Skeletal muscle cell (primary cell): ENCODE measurements around the gene FH.

Experiments
- DNase-seq: peaks from one replicate; pipeline ENCODE4 v3.0.0-alpha.2; 2010; ENCODE audit warnings: low read depth
- H3K4me3 ChIP-seq: 2 replicates; pipeline ENCODE4 v1.5.1; 2011; ENCODE audit warnings: low read depth, mild to moderate bottlenecking, control low read depth, low read length, moderate library complexity

FH gene

GRCh38 chr1:241470361-241470760, 49.2 kb downstream of the FH start:
- DNase-seq: no peak
- no peak overlapping the region for H3K4me3 ChIP-seq

GRCh38 chr1:241465673-241466072, 53.9 kb downstream of the FH start:
- DNase-seq: no peak
- H3K4me3 ChIP-seq: no peak overlapping the region

DNA sequence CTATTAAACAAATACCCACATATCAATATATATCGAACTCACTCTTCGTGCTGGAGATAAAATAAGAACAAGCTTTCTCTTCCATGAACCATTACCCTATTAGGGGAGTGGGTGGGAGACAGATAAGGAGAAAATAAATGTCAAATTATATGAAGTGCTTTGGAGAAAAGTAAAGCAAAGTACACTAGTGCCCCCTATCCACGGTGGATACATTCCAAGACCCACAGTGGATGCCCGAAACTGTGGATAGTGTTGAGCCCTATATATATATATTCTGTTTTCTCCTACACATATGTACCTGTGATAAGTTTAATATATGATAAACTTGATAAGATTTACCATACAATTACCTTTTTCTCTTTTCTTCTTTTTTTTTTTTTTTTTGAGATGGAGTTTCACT, 54.6 kb downstream of the FH start:
- DNase-seq: no peak
- no peak overlapping the region for H3K4me3 ChIP-seq

- no peak overlapping the region for H3K4me3 ChIP-seq
- DNase-seq: no peak
Measured at GRCh38 chr1:241462391-241462790, 57.2 kb downstream of the FH start.

GRCh38 chr1:241460098-241460873, 59.3 kb downstream of the FH start:
- no peak overlapping the region for H3K4me3 ChIP-seq
- DNase-seq: no peak

GRCh38 chr1:241459186-241459802, 60.3 kb downstream of the FH start:
- H3K4me3 ChIP-seq: no peak overlapping the region
- DNase-seq: no peak

- DNase-seq: no peak
- H3K4me3 ChIP-seq: no peak overlapping the region
Measured at GRCh38 chr1:241457421-241457820, 62.1 kb downstream of the FH start.

DNA sequence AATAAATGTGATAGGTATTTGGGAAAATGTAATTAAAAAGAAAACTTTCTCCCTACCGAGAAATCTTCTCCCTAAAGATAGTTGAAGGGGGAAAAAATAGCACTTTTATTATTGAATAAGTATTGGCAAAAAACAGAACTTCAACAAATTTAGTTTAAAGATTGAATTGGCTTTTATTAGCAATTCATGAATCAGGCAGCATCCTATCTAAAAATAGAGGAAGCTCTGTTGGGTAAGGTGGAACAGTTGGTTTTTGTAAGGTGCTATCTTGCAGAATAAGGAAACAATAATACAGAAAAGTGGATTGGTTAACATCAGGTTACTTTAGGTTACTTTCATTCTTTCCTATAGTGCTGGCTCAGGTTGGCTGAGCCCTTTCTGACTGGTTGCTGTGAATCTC, 62.8 kb downstream of the FH start:
- no peak for DNase-seq
- H3K4me3 ChIP-seq: no peak overlapping the region

GRCh38 chr1:241453732-241454131, 65.8 kb downstream of the FH start:
- DNase-seq: no peak
- no peak overlapping the region for H3K4me3 ChIP-seq

DNA sequence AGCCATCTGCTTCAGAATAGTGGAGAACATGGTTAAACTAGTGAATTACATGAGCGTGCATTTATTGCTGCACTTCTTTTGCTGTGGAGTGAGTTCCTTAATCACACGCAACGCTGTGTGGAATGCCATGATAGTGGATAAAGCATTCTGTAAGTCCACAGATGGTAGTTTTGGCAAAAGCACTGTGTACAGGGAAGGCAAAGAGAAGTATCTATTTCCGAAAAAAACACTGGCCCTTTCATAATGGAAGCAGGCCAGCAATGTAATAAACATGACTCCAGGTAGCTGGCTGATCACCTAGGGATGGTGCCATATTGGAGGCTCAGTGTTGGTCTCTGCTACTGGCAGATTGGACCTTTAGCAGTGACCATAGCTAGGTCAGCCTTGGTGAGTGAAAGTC, 67.6 kb downstream of the FH start:
- H3K4me3 ChIP-seq: no peak overlapping the region
- no peak for DNase-seq
